A673 (cell line): ENCODE measurements around the gene BRD4. TPM values are rescaled to one million over a fixed set of nuclear protein-coding genes. Genes with fewer than 3 reads are reported as not detected.

Experiments used
- BruUV-seq: library from RNA; stranded (reverse); fragments of 400-500 nt; replicated peaks from 2 replicates; lab custom pipeline; 2021; lab: Mats Ljungman, UMichigan
- CTCF ChIA-PET: fragments of 300-600 bp; sonication (Branson Sonifier 250); formaldehyde crosslinking; loops from one replicate; lab custom pipeline; 2022; ENCODE audit warnings: antibody characterized with exemption; lab: Charles Lee
- POLR2A ChIA-PET: fragments of 300-600 bp; sonication (Branson Sonifier 250); formaldehyde crosslinking; loops from one replicate; lab custom pipeline; 2022; ENCODE audit warnings: antibody characterized with exemption; ENCODE audit not compliant: low non-redundant PET; lab: Charles Lee
- DNase-seq: peaks from one replicate; pipeline ENCODE4 v3.0.0-alpha.2; 2015; ENCODE audit warnings: low spot score
- H3K27ac ChIP-seq: fragments of 200-600 bp; sonication (generic); 2 replicates; pipeline ENCODE4 v1.5.1; 2016; ENCODE audit warnings: mixed run types, low read depth, mild to moderate bottlenecking, mixed read lengths, antibody characterized with exemption, low read length; ENCODE audit not compliant: poor library complexity, severe bottlenecking
- H3K27me3 ChIP-seq: fragments of 200-600 bp; sonication (generic); replicated peaks from 2 replicates; pipeline ENCODE4 v1.6.1; 2017; ENCODE audit warnings: mixed run types, low read depth, mild to moderate bottlenecking, mixed read lengths, antibody characterized with exemption, low read length; ENCODE audit not compliant: insufficient read depth, poor library complexity
- H3K36me3 ChIP-seq: fragments of 200-600 bp; sonication (generic); 2 replicates; pipeline ENCODE4 v1.6.1; 2016; ENCODE audit warnings: mixed run types, mild to moderate bottlenecking, mixed read lengths, antibody characterized with exemption, low read length; ENCODE audit not compliant: insufficient read depth, poor library complexity, severe bottlenecking
- H3K4me1 ChIP-seq: fragments of 200-600 bp; sonication (generic); 2 replicates; pipeline ENCODE4 v1.6.1; 2017; ENCODE audit warnings: mixed run types, mild to moderate bottlenecking, mixed read lengths, antibody characterized with exemption, low read length; ENCODE audit not compliant: insufficient read depth, poor library complexity, severe bottlenecking
- H3K4me3 ChIP-seq: fragments of 200-600 bp; sonication (generic); 2 replicates; pipeline ENCODE4 v1.5.1; 2016; ENCODE audit warnings: low read depth, mixed run types, mild to moderate bottlenecking, mixed read lengths, low read length; ENCODE audit not compliant: poor library complexity, severe bottlenecking
- H3K9me3 ChIP-seq: fragments of 200-600 bp; sonication (generic); 2 replicates; pipeline ENCODE4 v1.6.1; 2016; ENCODE audit warnings: mixed run types, low read depth, mild to moderate bottlenecking, mixed read lengths, antibody characterized with exemption, low read length; ENCODE audit not compliant: poor library complexity, severe bottlenecking
- EZH2 ChIP-seq: fragments of 200-600 bp; sonication (generic); IDR thresholded peaks from 2 replicates; pipeline ENCODE4 v1.6.1; 2017; ENCODE audit warnings: borderline replicate concordance, low read depth, mild to moderate bottlenecking, mixed read lengths, antibody characterized with exemption, low read length; ENCODE audit not compliant: poor library complexity, severe bottlenecking
- intact Hi-C: fragments of 100-400 bp; cut with micrococcal nuclease; formaldehyde crosslinking; loops from one replicate; pipeline ENCODE4 v1.10.0; 2022; ENCODE audit not compliant: unreplicated experiment
- total RNA-seq: library from RNA; stranded (reverse); gene quantifications from 2 replicates; pipeline ENCODE4 v1.2.3, GENCODE V29; 2021
- TF ChIP-seq, protein P1 (sequence below): fragments of 300-800, 200-600 bp; sonication (generic); conservative IDR thresholded peaks from 2 replicates; pipeline ENCODE4 v1.5.1; 2017; ENCODE audit warnings: low read depth, mild to moderate bottlenecking, antibody characterized with exemption, low read length, moderate library complexity, mixed read lengths

BRD4 gene
- total RNA-seq, 1 experiment from 2014 or later = 174 TPM

GRCh38 chr19:15194938-15195337, 137.4 kb downstream of the BRD4 start:
- H3K36me3 ChIP-seq = peaks cover 4% of the 10 kb centered on the region
- peak overlapping the region; percentile 46 for H3K4me3 ChIP-seq
- CTCF ChIA-PET = interaction anchor here (0.5 to 0.6 kb wide), 3 partner anchors 30 to 1053 kb away, joined by 4 to 6 read pairs (median 4); no protein-coding TSS in a partner anchor
- H3K4me1 ChIP-seq = peaks cover 11% of the 10 kb centered on the region
- TF ChIP-seq, protein P1, sequence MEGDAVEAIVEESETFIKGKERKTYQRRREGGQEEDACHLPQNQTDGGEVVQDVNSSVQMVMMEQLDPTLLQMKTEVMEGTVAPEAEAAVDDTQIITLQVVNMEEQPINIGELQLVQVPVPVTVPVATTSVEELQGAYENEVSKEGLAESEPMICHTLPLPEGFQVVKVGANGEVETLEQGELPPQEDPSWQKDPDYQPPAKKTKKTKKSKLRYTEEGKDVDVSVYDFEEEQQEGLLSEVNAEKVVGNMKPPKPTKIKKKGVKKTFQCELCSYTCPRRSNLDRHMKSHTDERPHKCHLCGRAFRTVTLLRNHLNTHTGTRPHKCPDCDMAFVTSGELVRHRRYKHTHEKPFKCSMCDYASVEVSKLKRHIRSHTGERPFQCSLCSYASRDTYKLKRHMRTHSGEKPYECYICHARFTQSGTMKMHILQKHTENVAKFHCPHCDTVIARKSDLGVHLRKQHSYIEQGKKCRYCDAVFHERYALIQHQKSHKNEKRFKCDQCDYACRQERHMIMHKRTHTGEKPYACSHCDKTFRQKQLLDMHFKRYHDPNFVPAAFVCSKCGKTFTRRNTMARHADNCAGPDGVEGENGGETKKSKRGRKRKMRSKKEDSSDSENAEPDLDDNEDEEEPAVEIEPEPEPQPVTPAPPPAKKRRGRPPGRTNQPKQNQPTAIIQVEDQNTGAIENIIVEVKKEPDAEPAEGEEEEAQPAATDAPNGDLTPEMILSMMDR = no peak
- no peak for TF ChIP-seq EZH2
- DNase-seq = no peak
- H3K27ac ChIP-seq = no peak overlapping the region
- H3K27me3 ChIP-seq = no peaks in the 10 kb centered on the region
- intact Hi-C loops = no loop called here
- H3K9me3 ChIP-seq = no peaks in the 10 kb centered on the region
- no TSS peak for BruUV-seq
- POLR2A ChIA-PET = no interaction called here

GRCh38 chr19:15191982-15192381, 140.4 kb downstream of the BRD4 start:
- intact Hi-C loops = no loop called here
- Histone ChIP-seq H3K4me3 (no peak overlapping the region), H3K36me3 (peaks cover 4% of the 10 kb centered on the region), H3K4me1 (peaks cover 11% of the 10 kb centered on the region), H3K27me3 (no peaks in the 10 kb centered on the region), H3K9me3 (no peaks in the 10 kb centered on the region), H3K27ac (no peak overlapping the region)
- TF ChIP-seq EZH2 = no peak
- TF ChIP-seq, protein P1 = no peak
- CTCF ChIA-PET = no interaction called here
- no peak for DNase-seq
- no TSS peak for BruUV-seq
- POLR2A ChIA-PET = no interaction called here

GRCh38 chr19:15191514-15191913, 140.8 kb downstream of the BRD4 start:
- Histone ChIP-seq H3K4me3 (no peak overlapping the region), H3K27ac (no peak overlapping the region), H3K36me3 (peaks cover under 1% of the 10 kb centered on the region), H3K9me3 (no peaks in the 10 kb centered on the region), H3K4me1 (peaks cover 11% of the 10 kb centered on the region), H3K27me3 (no peaks in the 10 kb centered on the region)
- no peak for DNase-seq
- no peak for TF ChIP-seq EZH2
- TF ChIP-seq, protein P1 = no peak
- intact Hi-C loops = no loop called here
- ChIA-PET POLR2A (no interaction called here), CTCF (no interaction called here)
- BruUV-seq = no TSS peak
